SH-SY5Y (cell line): ENCODE measurements around the gene OR5M8.

Experiments
- GATA2 ChIP-seq: IDR thresholded peaks from 2 replicates; pipeline ENCODE4 v1.6.1; 2011; ENCODE audit warnings: mild to moderate bottlenecking, low read depth, low read length
- GATA3 ChIP-seq: IDR thresholded peaks from 2 replicates; pipeline ENCODE4 v1.6.1; 2011; ENCODE audit warnings: low read depth, mild to moderate bottlenecking, low read length, moderate library complexity

Gene OR5M8

DNA sequence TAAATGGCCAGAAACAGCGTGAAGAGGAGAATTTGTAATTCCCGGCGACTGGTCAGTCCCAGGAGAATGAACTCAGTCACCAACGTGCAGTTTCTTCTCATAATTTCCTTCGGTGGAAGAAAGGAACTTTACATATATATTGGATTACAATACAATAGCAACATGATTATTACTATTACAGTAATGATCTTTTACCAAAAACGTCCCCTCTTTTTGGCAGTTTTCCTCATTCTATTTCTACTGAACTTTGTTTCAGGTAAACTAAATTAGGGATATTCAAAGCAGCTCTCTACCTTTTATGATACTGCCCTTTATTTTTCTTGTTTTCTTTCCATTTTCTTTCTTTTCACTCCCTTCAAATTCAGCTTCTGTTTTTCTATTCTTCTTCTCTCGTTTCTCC is at the start of gene OR5M8:
Gene OR5M8, minus strand, starts transcription at position 101 of the 400 bp plus-strand sequence. Its CDS starts 0 bp downstream, at position 101.
- TF ChIP-seq GATA2 (no peak), GATA3 (no peak)

DNA sequence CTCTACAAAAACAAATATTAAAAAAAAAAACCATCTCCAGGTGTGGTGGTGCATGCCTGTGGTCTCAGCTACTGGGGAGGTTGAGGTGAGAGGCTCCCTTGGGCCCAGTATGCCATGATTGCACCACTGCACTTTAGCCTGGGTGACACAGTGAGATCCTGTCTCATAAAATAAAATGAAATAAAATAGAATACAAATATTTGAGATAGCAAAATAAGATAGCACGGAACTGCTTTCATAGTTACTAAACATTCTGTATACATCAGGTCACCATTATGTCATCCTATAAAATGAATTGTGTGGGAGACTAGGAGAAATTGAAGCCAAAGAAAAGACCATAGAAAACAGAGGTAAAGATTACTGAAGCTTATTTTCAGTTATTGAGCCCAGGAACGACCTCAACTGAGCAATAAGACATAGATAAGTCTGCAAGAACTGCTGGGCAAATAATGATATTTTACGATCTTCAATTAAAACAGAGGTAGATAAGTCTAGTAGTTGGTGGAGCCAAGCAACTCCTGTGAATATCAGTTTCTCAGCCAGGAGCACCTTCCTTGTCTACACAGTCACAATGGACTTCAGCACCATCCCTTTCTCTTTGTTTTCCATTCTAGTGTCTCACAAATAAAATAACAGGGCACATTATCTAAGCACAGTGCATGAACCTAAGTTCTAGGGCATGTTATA is 42.0 kb upstream of the OR5M8 start:
- no peak for TF ChIP-seq GATA3
- no peak for TF ChIP-seq GATA2

DNA sequence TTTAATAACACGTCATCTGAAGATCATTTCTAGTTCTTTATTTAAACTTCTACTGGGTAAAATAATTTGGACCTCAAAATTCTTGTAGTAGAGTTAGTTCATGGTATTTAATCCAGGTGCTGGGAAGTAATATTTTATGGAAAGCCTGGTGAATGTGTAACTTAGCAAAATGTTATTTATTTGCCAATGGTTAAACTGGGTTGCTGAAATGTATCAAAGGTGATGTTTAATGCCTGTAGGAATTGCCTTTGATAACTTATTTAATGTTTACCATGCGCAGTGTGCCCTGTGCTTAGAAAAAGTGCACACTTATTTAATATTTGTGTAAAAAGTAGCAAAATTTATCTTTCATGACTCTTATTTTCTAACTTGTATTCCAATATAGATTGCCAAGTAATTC is 40.7 kb upstream of the OR5M8 start:
- no peak for TF ChIP-seq GATA3
- TF ChIP-seq GATA2 = no peak

DNA sequence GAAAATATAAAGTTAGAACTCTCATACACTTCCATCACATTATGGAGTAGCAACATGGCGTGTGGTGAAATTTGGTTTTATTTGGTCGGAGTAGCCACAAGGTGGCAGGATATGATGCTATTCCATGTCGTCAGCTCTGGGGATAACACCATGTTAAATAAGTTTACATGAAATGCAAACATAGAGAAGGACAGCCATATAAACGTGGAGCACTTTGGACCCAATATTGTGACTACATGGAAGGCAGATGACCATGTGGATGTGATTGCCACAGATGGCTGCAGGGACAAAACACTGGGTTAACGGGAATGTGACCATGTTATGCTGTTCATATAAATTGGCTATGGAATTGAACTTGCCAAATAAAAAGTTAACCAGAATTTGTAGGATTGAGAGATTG is 30.8 kb upstream of the OR5M8 start:
- no peak for TF ChIP-seq GATA2
- no peak for TF ChIP-seq GATA3

DNA sequence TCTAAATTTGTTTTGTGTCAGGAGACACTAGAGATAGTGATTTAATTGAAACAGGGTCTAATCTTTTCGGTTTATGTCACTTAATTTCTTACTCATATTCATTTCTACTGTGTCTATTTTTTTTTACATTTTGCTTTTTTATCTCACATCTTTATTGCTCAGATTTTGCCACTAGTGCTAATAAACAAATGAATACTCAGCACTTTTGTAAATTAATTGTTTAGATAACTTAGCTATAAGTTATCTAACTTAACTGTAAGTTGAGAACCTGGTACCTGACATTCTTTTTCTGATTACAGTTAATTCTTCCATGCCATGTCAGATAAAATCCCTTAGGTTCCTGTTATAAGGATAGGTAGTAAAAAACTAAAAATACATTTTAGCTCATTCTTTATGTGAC is 22.1 kb upstream of the OR5M8 start:
- no peak for TF ChIP-seq GATA3
- TF ChIP-seq GATA2 = no peak

DNA sequence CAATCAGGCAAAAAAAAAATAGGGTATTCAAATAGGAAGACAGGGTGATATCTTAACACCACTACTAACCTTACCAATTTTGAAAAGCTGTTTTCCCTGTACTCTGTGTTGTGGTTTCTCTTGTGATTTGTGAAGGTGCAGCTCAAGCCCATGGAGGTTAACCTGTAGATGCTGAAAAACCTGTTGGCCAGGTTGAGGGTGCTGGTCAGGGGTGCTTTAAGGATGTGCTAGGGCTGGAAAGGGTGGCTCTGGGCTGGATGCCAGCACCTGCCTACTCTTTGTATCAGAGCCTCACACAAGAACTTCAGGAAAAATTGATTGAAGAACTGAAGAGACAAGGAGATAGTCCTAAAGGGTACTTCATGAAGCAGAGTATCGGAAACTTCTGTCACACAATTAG is 18.3 kb upstream of the OR5M8 start:
- TF ChIP-seq GATA3 (no peak), GATA2 (no peak)

DNA sequence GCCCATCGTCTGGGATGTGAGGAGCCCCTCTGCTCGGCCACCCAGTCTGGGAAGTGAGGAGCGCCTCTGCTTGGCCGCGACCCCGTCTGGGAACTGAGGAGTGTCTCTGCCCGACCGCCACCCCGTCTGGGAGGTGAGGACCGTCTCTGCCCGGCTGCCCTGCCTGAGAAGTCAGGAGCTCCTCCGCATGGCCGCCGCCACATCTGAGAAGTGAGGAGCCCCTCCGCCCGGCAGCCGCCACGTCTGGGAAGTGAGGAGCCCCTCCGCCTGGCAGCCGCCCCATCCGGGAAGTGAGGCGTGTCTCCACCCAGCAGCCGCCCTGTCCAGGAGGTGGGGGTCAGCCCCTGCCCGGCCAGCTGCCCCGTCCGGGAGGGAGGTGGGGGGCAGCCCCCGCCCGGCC is 5.8 kb upstream of the OR5M8 start:
- no peak for TF ChIP-seq GATA2
- no peak for TF ChIP-seq GATA3

DNA sequence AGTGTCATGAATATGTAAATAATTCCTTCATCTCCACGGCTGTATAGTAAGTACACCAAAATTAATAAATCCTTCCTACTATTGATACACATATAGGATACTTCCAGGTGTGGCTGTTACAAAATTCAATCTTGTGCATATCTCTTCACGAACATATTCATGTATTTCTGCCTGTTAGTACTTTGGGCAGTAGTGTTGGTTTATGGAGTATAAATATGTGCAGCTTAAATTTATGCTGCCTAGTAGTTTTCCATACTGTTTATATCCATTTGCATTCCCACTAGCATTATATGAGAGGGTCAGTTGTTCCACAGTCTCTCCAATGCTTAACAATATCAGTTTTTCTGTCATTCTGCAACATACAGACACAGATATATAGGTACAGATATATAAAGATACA is 3.9 kb upstream of the OR5M8 start:
- TF ChIP-seq GATA3 (no peak), GATA2 (no peak)

DNA sequence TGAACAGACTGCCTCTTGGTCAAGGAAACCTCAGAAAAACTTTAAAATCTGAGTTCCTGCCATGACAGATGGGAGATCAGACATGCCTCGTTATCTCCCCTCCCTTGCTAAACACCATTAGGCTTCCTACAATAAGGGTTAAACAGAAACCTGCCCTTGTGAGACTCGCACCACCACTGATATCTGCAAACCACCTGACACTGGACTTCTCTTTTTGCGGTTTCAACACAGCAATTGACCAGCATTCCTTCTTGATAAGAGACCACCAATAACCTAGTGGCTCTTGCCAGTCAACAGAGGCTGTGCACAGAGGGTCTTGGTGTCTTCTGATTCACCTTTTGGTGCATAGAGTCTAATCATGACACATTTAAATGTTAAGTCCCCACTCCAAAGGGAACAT is 4.4 kb downstream of the OR5M8 start:
- TF ChIP-seq GATA3 (no peak), GATA2 (no peak)

DNA sequence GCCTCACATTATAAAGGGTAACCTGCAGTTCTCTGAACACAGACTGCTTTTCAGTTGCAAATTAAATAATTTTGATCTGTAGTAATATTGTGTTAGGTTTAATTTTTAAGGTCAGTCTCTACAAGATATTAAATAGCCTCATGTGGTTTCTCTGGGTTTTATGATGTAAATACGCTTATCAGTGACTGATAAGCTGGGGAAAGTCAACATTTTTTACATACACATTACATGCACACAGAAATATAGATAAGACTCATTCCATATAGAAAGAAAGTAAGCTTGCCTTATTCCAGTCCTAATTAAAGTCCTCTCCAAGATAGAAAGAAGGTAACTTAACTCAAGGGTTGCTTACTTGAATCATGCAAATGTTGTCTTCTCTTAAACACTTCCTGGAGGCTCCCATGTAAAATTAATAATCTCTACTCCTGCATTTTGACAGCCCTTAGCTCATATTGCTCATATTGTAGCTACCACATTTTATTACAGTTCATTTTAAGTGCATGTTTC is 16.4 kb downstream of the OR5M8 start:
- no peak for TF ChIP-seq GATA2
- no peak for TF ChIP-seq GATA3

DNA sequence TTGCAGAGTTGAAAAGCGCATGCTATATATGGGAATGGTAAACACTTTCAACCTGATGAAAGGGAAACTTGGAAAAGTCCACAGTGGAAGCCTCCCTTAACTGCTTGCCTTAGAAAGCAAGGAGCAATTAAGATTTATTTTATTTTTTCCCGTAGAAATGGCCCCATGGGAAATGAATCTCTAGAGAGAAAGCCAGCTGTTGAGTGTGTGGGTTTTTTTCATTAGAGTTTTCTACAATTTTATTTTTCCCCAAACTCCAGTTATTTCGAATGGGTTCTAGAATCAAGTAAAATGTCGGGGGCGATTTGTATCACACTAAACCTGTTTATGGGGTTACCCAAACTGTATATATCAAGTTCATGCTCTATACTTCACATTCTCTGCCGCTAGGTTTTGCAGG is 17.9 kb downstream of the OR5M8 start, which contains the start of gene OR5M3:
Gene OR5M3, minus strand, starts transcription at position 101 of the 400 bp plus-strand sequence. CDS start 2,855 bp downstream, outside the sequence.
- TF ChIP-seq GATA3 (no peak), GATA2 (no peak)

DNA sequence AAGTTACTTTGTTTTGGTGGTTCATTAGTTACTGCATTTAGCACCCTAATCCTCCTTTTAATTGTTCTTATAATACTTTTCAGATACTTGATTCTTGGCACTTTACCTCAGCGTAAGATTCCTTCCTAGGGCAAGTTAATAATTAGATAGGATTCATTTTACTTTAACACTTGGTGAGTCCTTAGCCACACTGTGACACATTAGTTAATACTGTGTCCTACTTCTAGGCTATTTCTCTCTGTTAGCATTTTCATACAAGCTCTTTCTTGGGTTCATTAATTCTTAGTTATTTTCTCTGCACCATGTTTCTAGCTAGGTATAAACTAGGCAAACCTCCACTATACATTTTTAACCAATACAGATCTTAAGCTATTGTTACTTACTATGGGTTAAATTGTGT is 34.1 kb downstream of the OR5M8 start:
- no peak for TF ChIP-seq GATA3
- no peak for TF ChIP-seq GATA2

DNA sequence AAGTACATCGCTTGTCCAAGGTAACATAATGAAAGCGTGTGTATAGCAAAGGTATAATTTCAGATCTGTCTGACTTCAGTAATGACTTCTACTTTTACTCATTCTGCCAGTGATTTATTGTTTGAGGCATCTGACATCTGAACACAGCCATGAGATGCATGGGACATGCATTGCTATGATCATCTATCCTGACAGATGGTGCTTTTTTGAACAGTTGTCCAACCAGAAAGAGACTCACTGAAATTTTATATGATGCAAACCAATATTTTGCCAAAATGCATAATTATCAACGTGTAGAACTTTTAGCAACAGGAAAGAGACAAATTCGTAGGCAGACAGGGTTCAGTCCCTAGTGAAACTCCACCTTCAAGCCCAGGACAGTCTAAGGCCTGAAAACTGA is 37.6 kb downstream of the OR5M8 start:
- TF ChIP-seq GATA3 = no peak
- TF ChIP-seq GATA2 = no peak
